Neural cell (in vitro differentiated cells): ENCODE measurements around the gene TBCA. TPM values are rescaled to one million over a fixed set of nuclear protein-coding genes. Genes with fewer than 3 reads are reported as not detected.

ENCODE experiments used
- H2AFZ ChIP-seq: fragments of 200-600, 300-800 bp; sonication (generic), shearing (Covaris generic); 2 replicates; pipeline ENCODE4 v1.6.0; 2014; ENCODE audit warnings: low read depth, mild to moderate bottlenecking, antibody characterized with exemption, low read length, moderate library complexity
- H3F3A ChIP-seq: fragments of 200-600 bp; shearing (Covaris generic); 2 replicates; pipeline ENCODE4 v1.6.1; 2016; ENCODE audit warnings: mild to moderate bottlenecking, moderate library complexity, mixed read lengths, antibody characterized with exemption, low read length; ENCODE audit not compliant: insufficient read depth, poor library complexity, severe bottlenecking
- H3K27ac ChIP-seq: fragments of 200-600, 300-800 bp; sonication (generic), shearing (Covaris generic); 2 replicates; pipeline ENCODE4 v1.5.1; 2014; ENCODE audit warnings: mild to moderate bottlenecking, low read length, moderate library complexity
- H3K27me3 ChIP-seq: fragments of 300-800, 200-600 bp; sonication (generic), shearing (Covaris generic); 2 replicates; pipeline ENCODE4 v1.6.0; 2014; ENCODE audit warnings: mild to moderate bottlenecking, low read depth, low read length, moderate library complexity; ENCODE audit not compliant: insufficient read depth
- H3K36me3 ChIP-seq: fragments of 300-800, 200-600 bp; sonication (generic), shearing (Covaris generic); 2 replicates; pipeline ENCODE4 v1.5.1; 2014; ENCODE audit warnings: mild to moderate bottlenecking, antibody characterized with exemption, low read length, moderate library complexity; ENCODE audit not compliant: insufficient read depth
- H3K4me2 ChIP-seq: fragments of 300-800, 200-600 bp; sonication (generic), shearing (Covaris generic); 2 replicates; pipeline ENCODE4 v1.6.0; 2014; ENCODE audit warnings: mild to moderate bottlenecking, low read length
- H3K4me3 ChIP-seq: fragments of 300-800, 200-600 bp; sonication (generic), shearing (Covaris generic); 2 replicates; pipeline ENCODE4 v1.5.1; 2014; ENCODE audit warnings: mild to moderate bottlenecking, low read length, moderate library complexity
- H3K79me2 ChIP-seq: fragments of 200-600 bp; shearing (Covaris generic); replicated peaks from 2 replicates; pipeline ENCODE4 v1.6.0; 2014; ENCODE audit warnings: mild to moderate bottlenecking, low read length, moderate library complexity; ENCODE audit not compliant: insufficient read depth
- H3K9ac ChIP-seq: fragments of 300-800, 200-600 bp; sonication (generic), shearing (Covaris generic); 2 replicates; pipeline ENCODE4 v1.6.1; 2016; ENCODE audit warnings: mild to moderate bottlenecking, low read length, mixed read lengths
- H3K9me2 ChIP-seq: fragments of 200-600 bp; shearing (Covaris generic); 2 replicates; pipeline ENCODE4 v1.6.1; 2016; ENCODE audit warnings: mild to moderate bottlenecking, low read length, mixed read lengths; ENCODE audit not compliant: insufficient read depth
- H3K9me3 ChIP-seq: fragments of 200-600, 300-800 bp; sonication (generic), shearing (Covaris generic); 2 replicates; pipeline ENCODE4 v1.6.1; 2016; ENCODE audit warnings: mild to moderate bottlenecking, mixed run types, low read length, moderate library complexity, mixed read lengths
- H4K20me1 ChIP-seq: fragments of 200-600 bp; shearing (Covaris generic); 2 replicates; pipeline ENCODE4 v1.6.1; 2016; ENCODE audit warnings: mild to moderate bottlenecking, mixed run types; ENCODE audit not compliant: insufficient read depth
- EP300 ChIP-seq: fragments of 450-650 bp; conservative IDR thresholded peaks from 2 replicates; pipeline ENCODE4 v1.6.1; 2014; ENCODE audit warnings: antibody characterized with exemption, mild to moderate bottlenecking, moderate library complexity; ENCODE audit not compliant: poor library complexity, severe bottlenecking
- EZH2 ChIP-seq: fragments of 200-600, 300-800 bp; shearing (Covaris generic), sonication (generic); IDR thresholded peaks from 2 replicates; pipeline ENCODE4 v1.6.1; 2014; ENCODE audit warnings: antibody characterized with exemption, low read length, borderline replicate concordance, mild to moderate bottlenecking; ENCODE audit not compliant: insufficient read depth, poor library complexity, severe bottlenecking
- MXI1 ChIP-seq: fragments of 450-650 bp; conservative IDR thresholded peaks from 2 replicates; pipeline ENCODE4 v1.6.1; 2014; ENCODE audit warnings: antibody characterized with exemption, mild to moderate bottlenecking; ENCODE audit not compliant: poor library complexity, severe bottlenecking
- POLR2AphosphoS5 ChIP-seq: IDR thresholded peaks from 2 replicates; pipeline ENCODE4 v1.6.1; 2012
- RAD21 ChIP-seq: fragments of 450-650 bp; conservative IDR thresholded peaks from 2 replicates; pipeline ENCODE4 v1.6.1; 2014; ENCODE audit warnings: antibody characterized with exemption, mild to moderate bottlenecking, moderate library complexity
- SMC3 ChIP-seq: fragments of 450-650 bp; conservative IDR thresholded peaks from 2 replicates; pipeline ENCODE4 v1.6.1; 2014; ENCODE audit warnings: antibody characterized with exemption, mild to moderate bottlenecking, moderate library complexity; ENCODE audit not compliant: poor library complexity
- TAF1 ChIP-seq: IDR thresholded peaks from 2 replicates; pipeline ENCODE4 v1.6.1; 2012; ENCODE audit warnings: low read depth
- polyA plus RNA-seq: library from polyadenylated mRNA; depleted of rRNA; stranded (reverse); fragments of >200 nt; gene quantifications from 2 replicates; pipeline ENCODE4 v1.2.3, GENCODE V29; 2014
- TF ChIP-seq, protein P1 (sequence below): fragments of 450-650 bp; IDR thresholded peaks from 2 replicates; pipeline ENCODE4 v1.5.1; 2014; ENCODE audit warnings: antibody characterized with exemption, mild to moderate bottlenecking, moderate library complexity; ENCODE audit not compliant: poor library complexity, severe bottlenecking
- TF ChIP-seq, protein P2 (sequence below): IDR thresholded peaks from 2 replicates; pipeline ENCODE4 v1.6.1; 2012; ENCODE audit warnings: borderline replicate concordance

The TBCA gene
- polyA plus RNA-seq, 1 donor from 2014 or later, result 481 TPM

DNA sequence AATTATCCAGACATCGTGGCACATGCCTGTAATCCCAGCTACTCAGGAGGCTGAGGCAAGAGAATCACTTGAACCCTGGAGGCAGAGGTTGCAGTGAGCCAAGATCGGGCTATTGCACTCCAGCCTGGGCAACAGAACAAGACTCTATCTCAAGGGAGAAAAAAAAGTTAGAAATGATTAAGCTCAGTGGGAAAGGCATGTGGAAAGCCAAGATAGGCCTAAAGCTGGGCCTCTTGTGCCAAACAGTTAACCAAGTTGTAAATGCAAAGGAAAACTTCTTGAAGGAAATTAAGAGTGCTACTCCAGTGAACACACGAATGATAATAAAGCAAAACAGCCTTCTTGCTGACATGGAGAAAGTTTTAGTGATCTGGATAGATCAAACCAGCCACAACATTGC, 43.0 kb downstream of the TBCA start:
- H4K20me1 ChIP-seq, result no peaks in the 10 kb centered on the region
- H2AFZ ChIP-seq, result no peak overlapping the region
- H3K9me3 ChIP-seq, result no peaks in the 10 kb centered on the region
- peaks cover 17% of the 10 kb centered on the region for H3K79me2 ChIP-seq
- H3K27me3 ChIP-seq, result no peaks in the 10 kb centered on the region
- H3K4me2 ChIP-seq, result no peak overlapping the region
- H3K9ac ChIP-seq, result no peak overlapping the region
- no peak overlapping the region for H3K27ac ChIP-seq
- TF ChIP-seq TAF1, result no peak
- no peak for TF ChIP-seq RAD21
- TF ChIP-seq, protein P1, sequence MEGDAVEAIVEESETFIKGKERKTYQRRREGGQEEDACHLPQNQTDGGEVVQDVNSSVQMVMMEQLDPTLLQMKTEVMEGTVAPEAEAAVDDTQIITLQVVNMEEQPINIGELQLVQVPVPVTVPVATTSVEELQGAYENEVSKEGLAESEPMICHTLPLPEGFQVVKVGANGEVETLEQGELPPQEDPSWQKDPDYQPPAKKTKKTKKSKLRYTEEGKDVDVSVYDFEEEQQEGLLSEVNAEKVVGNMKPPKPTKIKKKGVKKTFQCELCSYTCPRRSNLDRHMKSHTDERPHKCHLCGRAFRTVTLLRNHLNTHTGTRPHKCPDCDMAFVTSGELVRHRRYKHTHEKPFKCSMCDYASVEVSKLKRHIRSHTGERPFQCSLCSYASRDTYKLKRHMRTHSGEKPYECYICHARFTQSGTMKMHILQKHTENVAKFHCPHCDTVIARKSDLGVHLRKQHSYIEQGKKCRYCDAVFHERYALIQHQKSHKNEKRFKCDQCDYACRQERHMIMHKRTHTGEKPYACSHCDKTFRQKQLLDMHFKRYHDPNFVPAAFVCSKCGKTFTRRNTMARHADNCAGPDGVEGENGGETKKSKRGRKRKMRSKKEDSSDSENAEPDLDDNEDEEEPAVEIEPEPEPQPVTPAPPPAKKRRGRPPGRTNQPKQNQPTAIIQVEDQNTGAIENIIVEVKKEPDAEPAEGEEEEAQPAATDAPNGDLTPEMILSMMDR, result no peak
- no peak for TF ChIP-seq POLR2AphosphoS5
- TF ChIP-seq MXI1, result no peak
- TF ChIP-seq EZH2, result no peak
- TF ChIP-seq SMC3, result no peak
- TF ChIP-seq EP300, result no peak
- TF ChIP-seq, protein P2, sequence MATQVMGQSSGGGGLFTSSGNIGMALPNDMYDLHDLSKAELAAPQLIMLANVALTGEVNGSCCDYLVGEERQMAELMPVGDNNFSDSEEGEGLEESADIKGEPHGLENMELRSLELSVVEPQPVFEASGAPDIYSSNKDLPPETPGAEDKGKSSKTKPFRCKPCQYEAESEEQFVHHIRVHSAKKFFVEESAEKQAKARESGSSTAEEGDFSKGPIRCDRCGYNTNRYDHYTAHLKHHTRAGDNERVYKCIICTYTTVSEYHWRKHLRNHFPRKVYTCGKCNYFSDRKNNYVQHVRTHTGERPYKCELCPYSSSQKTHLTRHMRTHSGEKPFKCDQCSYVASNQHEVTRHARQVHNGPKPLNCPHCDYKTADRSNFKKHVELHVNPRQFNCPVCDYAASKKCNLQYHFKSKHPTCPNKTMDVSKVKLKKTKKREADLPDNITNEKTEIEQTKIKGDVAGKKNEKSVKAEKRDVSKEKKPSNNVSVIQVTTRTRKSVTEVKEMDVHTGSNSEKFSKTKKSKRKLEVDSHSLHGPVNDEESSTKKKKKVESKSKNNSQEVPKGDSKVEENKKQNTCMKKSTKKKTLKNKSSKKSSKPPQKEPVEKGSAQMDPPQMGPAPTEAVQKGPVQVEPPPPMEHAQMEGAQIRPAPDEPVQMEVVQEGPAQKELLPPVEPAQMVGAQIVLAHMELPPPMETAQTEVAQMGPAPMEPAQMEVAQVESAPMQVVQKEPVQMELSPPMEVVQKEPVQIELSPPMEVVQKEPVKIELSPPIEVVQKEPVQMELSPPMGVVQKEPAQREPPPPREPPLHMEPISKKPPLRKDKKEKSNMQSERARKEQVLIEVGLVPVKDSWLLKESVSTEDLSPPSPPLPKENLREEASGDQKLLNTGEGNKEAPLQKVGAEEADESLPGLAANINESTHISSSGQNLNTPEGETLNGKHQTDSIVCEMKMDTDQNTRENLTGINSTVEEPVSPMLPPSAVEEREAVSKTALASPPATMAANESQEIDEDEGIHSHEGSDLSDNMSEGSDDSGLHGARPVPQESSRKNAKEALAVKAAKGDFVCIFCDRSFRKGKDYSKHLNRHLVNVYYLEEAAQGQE, result no peak
- H3K36me3 ChIP-seq, result no peaks in the 10 kb centered on the region
- no peaks in the 10 kb centered on the region for H3K9me2 ChIP-seq
- no peaks in the 10 kb centered on the region for H3F3A ChIP-seq
- no peak overlapping the region for H3K4me3 ChIP-seq

DNA sequence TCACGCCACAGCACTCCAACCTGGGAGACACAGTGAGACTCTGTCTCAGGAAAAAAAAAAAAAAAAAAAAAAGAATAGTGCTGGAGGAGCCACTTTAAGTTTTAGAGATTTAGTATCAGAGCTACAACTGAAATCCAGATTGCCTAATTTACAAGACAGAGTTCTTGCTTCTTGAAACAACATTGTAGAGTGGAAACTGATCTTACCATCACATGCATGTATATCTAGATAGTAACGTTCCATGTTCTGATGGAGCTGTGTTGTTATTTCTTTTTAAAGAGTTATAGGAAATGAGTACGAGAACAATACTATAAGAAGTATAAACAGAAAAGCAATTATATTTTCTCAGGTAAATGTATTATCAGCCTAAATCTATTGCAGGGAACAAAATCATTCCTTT, 48.9 kb downstream of the TBCA start:
- no peak overlapping the region for H2AFZ ChIP-seq
- no peaks in the 10 kb centered on the region for H4K20me1 ChIP-seq
- H3K27ac ChIP-seq, result no peak overlapping the region
- no peaks in the 10 kb centered on the region for H3K36me3 ChIP-seq
- H3F3A ChIP-seq, result no peaks in the 10 kb centered on the region
- H3K9me3 ChIP-seq, result no peaks in the 10 kb centered on the region
- H3K9me2 ChIP-seq, result no peaks in the 10 kb centered on the region
- TF ChIP-seq MXI1 (no peak), EP300 (no peak), EZH2 (no peak), POLR2AphosphoS5 (no peak), SMC3 (no peak), TAF1 (no peak), RAD21 (no peak)
- TF ChIP-seq, protein P2, result no peak
- TF ChIP-seq, protein P1, result no peak
- no peak overlapping the region for H3K4me2 ChIP-seq
- H3K79me2 ChIP-seq, result peaks cover 9% of the 10 kb centered on the region
- H3K27me3 ChIP-seq, result no peaks in the 10 kb centered on the region
- H3K4me3 ChIP-seq, result no peak overlapping the region
- H3K9ac ChIP-seq, result no peak overlapping the region
